ENCODE data around the gene TET1.

DNA sequence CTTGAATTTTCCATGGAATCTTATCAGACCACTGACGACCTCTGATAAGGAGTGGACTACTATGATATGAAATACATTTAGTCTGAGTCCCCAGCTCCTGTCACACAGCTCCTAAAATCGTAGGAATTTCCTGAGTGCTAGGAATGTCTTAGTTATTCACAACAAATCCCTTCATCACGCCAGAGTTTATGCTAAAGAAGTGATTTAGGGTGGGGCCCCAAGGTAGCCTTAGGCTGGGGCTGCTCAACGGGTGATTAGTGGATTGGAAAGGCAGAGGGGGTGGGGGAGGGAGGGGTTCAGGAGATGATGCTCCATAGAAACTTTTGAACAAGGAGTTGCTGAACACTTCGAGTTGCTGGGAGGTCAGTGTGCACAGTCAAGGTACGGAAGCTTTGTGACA is 7.0 kb upstream of the TET1 start:
- TF ChIP-seq, protein P1, sequence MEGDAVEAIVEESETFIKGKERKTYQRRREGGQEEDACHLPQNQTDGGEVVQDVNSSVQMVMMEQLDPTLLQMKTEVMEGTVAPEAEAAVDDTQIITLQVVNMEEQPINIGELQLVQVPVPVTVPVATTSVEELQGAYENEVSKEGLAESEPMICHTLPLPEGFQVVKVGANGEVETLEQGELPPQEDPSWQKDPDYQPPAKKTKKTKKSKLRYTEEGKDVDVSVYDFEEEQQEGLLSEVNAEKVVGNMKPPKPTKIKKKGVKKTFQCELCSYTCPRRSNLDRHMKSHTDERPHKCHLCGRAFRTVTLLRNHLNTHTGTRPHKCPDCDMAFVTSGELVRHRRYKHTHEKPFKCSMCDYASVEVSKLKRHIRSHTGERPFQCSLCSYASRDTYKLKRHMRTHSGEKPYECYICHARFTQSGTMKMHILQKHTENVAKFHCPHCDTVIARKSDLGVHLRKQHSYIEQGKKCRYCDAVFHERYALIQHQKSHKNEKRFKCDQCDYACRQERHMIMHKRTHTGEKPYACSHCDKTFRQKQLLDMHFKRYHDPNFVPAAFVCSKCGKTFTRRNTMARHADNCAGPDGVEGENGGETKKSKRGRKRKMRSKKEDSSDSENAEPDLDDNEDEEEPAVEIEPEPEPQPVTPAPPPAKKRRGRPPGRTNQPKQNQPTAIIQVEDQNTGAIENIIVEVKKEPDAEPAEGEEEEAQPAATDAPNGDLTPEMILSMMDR (IDR thresholded peaks at IDR 0.05), result no peak
- no peak for TF ChIP-seq ZFX (IDR thresholded peaks at IDR 0.05; ENCODE audit: borderline replicate concordance)
